Loucy (cell line): Measurements from ENCODE around the gene DENR.
"Not testable (repeated sequence)": the region's sequence is repeated elsewhere in the genome, so short reads cannot be mapped to it uniquely, and the experiment has no call there.

Experiments
- H2AFZ ChIP-seq: fragments of 200-600 bp; sonication (generic); 2 replicates; pipeline ENCODE4 v1.6.0; 2016; ENCODE audit warnings: antibody characterized with exemption, mild to moderate bottlenecking, low read length, moderate library complexity
- H3F3A ChIP-seq: fragments of 200-600 bp; 2 replicates; pipeline ENCODE4 v1.6.0; 2016; ENCODE audit warnings: antibody characterized with exemption, low read depth, mild to moderate bottlenecking
- H3K27me3 ChIP-seq: fragments of 200-600 bp; sonication (generic); 2 replicates; pipeline ENCODE4 v1.6.1; 2014; ENCODE audit warnings: low read length, mild to moderate bottlenecking; ENCODE audit not compliant: insufficient read depth, poor library complexity, severe bottlenecking
- H3K36me3 ChIP-seq: fragments of 200-600 bp; sonication (generic); 2 replicates; pipeline ENCODE4 v1.6.1; 2016; ENCODE audit warnings: low read length; ENCODE audit not compliant: insufficient read depth
- H3K4me1 ChIP-seq: fragments of 200-600 bp; sonication (generic); 2 replicates; pipeline ENCODE4 v1.5.1; 2014; ENCODE audit warnings: low read length, mild to moderate bottlenecking; ENCODE audit not compliant: insufficient read depth, poor library complexity, severe bottlenecking
- H3K4me2 ChIP-seq: fragments of 200-600 bp; sonication (generic); 2 replicates; pipeline ENCODE4 v1.6.0; 2014; ENCODE audit warnings: antibody characterized with exemption, low read length, low read depth, mild to moderate bottlenecking; ENCODE audit not compliant: poor library complexity, severe bottlenecking
- H3K4me3 ChIP-seq: fragments of 200-600 bp; sonication (generic); 2 replicates; pipeline ENCODE4 v1.5.1; 2014; ENCODE audit warnings: low read length, mild to moderate bottlenecking, mixed read lengths; ENCODE audit not compliant: poor library complexity, severe bottlenecking
- H3K79me2 ChIP-seq: fragments of 200-600 bp; sonication (generic); 2 replicates; pipeline ENCODE4 v1.6.1; 2014; ENCODE audit warnings: low read length; ENCODE audit not compliant: insufficient read depth
- H3K9ac ChIP-seq: fragments of 200-600 bp; sonication (generic); 2 replicates; pipeline ENCODE4 v1.6.0; 2014; ENCODE audit warnings: mild to moderate bottlenecking, low read depth, low read length, moderate library complexity; ENCODE audit not compliant: poor library complexity, severe bottlenecking
- H3K9me2 ChIP-seq: fragments of 200-600 bp; sonication (generic); replicated peaks from 2 replicates; pipeline ENCODE4 v1.6.1; 2016; ENCODE audit warnings: low read depth, low read length, mixed read lengths
- H3K9me3 ChIP-seq: fragments of 200-600 bp; sonication (generic); 2 replicates; pipeline ENCODE4 v1.6.1; 2014; ENCODE audit warnings: mild to moderate bottlenecking, antibody characterized with exemption, low read length, low read depth; ENCODE audit not compliant: insufficient read depth
- H4K20me1 ChIP-seq: fragments of 200-600 bp; sonication (generic); 2 replicates; pipeline ENCODE4 v1.6.0; 2014; ENCODE audit warnings: antibody characterized with exemption, low read length, mild to moderate bottlenecking; ENCODE audit not compliant: insufficient read depth, poor library complexity, severe bottlenecking
- CTCF ChIP-seq: fragments of 200-600 bp; sonication (generic); conservative IDR thresholded peaks from 2 replicates; pipeline ENCODE4 v1.5.1; 2014; ENCODE audit warnings: mild to moderate bottlenecking, antibody characterized with exemption, low read length
- EZH2phosphoT487 ChIP-seq: fragments of 200-600 bp; IDR thresholded peaks from 2 replicates; pipeline ENCODE4 v1.6.1; 2018; ENCODE audit warnings: antibody characterized with exemption, mild to moderate bottlenecking, moderate library complexity, borderline replicate concordance

Gene DENR

DNA sequence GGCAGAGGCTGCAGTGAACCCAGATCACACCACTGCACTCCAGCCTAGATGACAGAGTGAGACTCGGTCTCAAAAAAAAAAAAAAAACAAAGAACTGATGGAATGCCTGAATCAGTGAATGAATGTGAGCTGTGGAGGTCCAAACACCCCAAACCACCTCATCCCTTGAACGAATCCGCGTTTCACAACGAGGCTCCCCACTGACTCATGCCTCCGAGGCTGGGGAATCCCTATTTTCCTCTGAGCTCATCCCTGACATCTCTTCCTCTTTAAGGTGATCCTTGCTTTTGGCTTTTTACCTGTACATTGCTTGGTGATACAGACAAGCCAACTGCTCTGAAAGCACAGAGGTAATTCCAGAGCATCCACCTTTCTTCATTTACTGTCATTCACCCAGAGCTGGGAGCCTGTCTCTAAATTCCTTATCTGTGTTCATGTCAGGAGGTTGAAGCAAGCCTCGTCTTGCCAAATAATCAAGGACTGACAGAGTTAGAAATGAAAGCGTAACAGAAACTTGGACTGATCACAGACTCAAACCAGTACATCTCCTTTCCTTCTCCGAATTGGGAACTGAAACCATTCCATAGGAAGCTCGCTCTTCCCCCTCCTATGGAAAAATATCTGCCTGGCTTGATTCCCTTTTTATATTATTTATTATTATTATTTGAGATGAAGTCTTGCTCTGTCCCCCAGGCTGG, 39.0 kb upstream of the DENR start:
- not testable (repeated sequence) for H4K20me1 ChIP-seq, H2AFZ ChIP-seq, H3K36me3 ChIP-seq, H3K79me2 ChIP-seq, H3K4me3 ChIP-seq, H3K9me2 ChIP-seq, H3K27me3 ChIP-seq, H3K4me2 ChIP-seq, H3K4me1 ChIP-seq, H3K9me3 ChIP-seq, H3K9ac ChIP-seq, H3F3A ChIP-seq

DNA sequence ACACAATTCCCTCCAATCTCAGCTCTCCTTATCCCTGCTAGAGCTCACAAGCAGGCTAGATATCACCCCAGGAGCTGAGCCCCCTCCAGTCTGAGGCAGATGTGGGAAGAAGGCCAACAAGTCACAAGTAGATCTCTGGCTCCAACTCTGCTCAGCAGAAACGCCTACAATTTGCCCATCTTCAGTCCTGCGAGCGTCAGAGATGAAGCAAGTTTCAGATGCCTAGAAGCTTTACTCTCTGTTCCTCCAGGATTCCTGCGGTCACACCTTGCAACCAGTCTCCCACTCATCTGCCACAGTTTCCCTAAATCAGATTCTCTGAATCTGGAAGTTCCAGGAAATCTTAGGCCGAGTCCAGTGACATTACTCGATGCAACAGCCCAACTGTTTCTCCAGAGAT, 37.4 kb upstream of the DENR start:
- not testable (repeated sequence) for H3K9me3 ChIP-seq, H3K79me2 ChIP-seq, H3K27me3 ChIP-seq, H3K4me1 ChIP-seq, H3K9ac ChIP-seq, H3F3A ChIP-seq, H3K9me2 ChIP-seq, H4K20me1 ChIP-seq, H3K36me3 ChIP-seq, H3K4me3 ChIP-seq, H2AFZ ChIP-seq, H3K4me2 ChIP-seq

- H3K9me3 ChIP-seq, H3K9ac ChIP-seq, H3K36me3 ChIP-seq, H3K79me2 ChIP-seq, H3K9me2 ChIP-seq, H3K4me3 ChIP-seq, H3K27me3 ChIP-seq, H4K20me1 ChIP-seq, H3F3A ChIP-seq, H3K4me1 ChIP-seq, H2AFZ ChIP-seq, H3K4me2 ChIP-seq: not testable (repeated sequence)
Measured at GRCh38 chr12:122716658-122717057, 36.0 kb upstream of the DENR start, which contains the start of gene HCAR3. HCAR3 (minus strand) TSS chr12:122716811; CDS start chr12:122716737, 74 bp downstream.

GRCh38 chr12:122721057-122721545, 31.5 kb upstream of the DENR start:
- H3K36me3 ChIP-seq, result no peaks in the 10 kb centered on the region
- no peak overlapping the region for H3K9ac ChIP-seq
- TF ChIP-seq CTCF (no peak), EZH2phosphoT487 (no peak)

More at GRCh38 chr12:122721057-122721545, 31.5 kb upstream of the DENR start:
- Histone ChIP-seq H2AFZ (no peak overlapping the region), H4K20me1 (no peaks in the 10 kb centered on the region), H3F3A (no peaks in the 10 kb centered on the region), H3K9me2 (no peaks in the 10 kb centered on the region), H3K4me2 (no peak overlapping the region), H3K4me1 (peaks cover 8% of the 10 kb centered on the region), H3K9me3 (no peaks in the 10 kb centered on the region), H3K27me3 (no peaks in the 10 kb centered on the region), H3K4me3 (no peak overlapping the region), H3K79me2 (no peaks in the 10 kb centered on the region)
